GM23248 (cell line): Measurements from ENCODE around the gene FADS6. TPM values are rescaled to one million over a fixed set of nuclear protein-coding genes. Genes with fewer than 3 reads are reported as not detected.

Experiments
- DNase-seq: peaks from one replicate; pipeline ENCODE4 v3.0.0-alpha.2; 2015
- H2AFZ ChIP-seq: fragments of 200-600 bp; sonication (generic); 2 replicates; pipeline ENCODE4 v1.6.1; 2016; ENCODE audit warnings: antibody characterized with exemption
- H3F3A ChIP-seq: fragments of 200-600 bp; sonication (generic); 2 replicates; pipeline ENCODE4 v1.6.1; 2016; ENCODE audit warnings: mild to moderate bottlenecking, antibody characterized with exemption, mixed run types; ENCODE audit not compliant: insufficient read depth
- H3K27ac ChIP-seq: fragments of 200-600 bp; sonication (generic); 2 replicates; pipeline ENCODE4 v1.5.1; 2016; ENCODE audit warnings: mild to moderate bottlenecking
- H3K27me3 ChIP-seq: fragments of 200-600 bp; sonication (generic); replicated peaks from 2 replicates; pipeline ENCODE4 v1.6.1; 2016; ENCODE audit warnings: mild to moderate bottlenecking; ENCODE audit not compliant: insufficient read depth
- H3K36me3 ChIP-seq: fragments of 200-600 bp; sonication (generic); 2 replicates; pipeline ENCODE4 v1.6.1; 2016; ENCODE audit warnings: low read depth, mild to moderate bottlenecking
- H3K4me1 ChIP-seq: fragments of 200-600 bp; sonication (generic); 2 replicates; pipeline ENCODE4 v1.6.1; 2016; ENCODE audit warnings: mild to moderate bottlenecking; ENCODE audit not compliant: insufficient read depth
- H3K4me2 ChIP-seq: fragments of 200-600 bp; sonication (generic); one replicate; pipeline ENCODE4 v1.6.1; 2016; ENCODE audit warnings: mild to moderate bottlenecking; ENCODE audit not compliant: unreplicated experiment
- H3K4me3 ChIP-seq: fragments of 200-600 bp; sonication (generic); 2 replicates; pipeline ENCODE4 v1.5.1; 2016; ENCODE audit warnings: mild to moderate bottlenecking
- H3K79me2 ChIP-seq: fragments of 200-600 bp; sonication (generic); 2 replicates; pipeline ENCODE4 v1.6.1; 2016; ENCODE audit warnings: mild to moderate bottlenecking; ENCODE audit not compliant: insufficient read depth
- H3K9ac ChIP-seq: fragments of 200-600 bp; sonication (generic); 2 replicates; pipeline ENCODE4 v1.6.1; 2016; ENCODE audit warnings: mild to moderate bottlenecking
- H3K9me2 ChIP-seq: fragments of 200-600 bp; sonication (generic); 2 replicates; pipeline ENCODE4 v1.6.1; 2016; ENCODE audit warnings: mixed run types, mild to moderate bottlenecking, moderate library complexity; ENCODE audit not compliant: insufficient read depth
- H3K9me3 ChIP-seq: fragments of 200-600 bp; sonication (generic); one replicate; pipeline ENCODE4 v1.6.1; 2017; ENCODE audit warnings: low read depth
- H4K20me1 ChIP-seq: fragments of 200-600 bp; sonication (generic); 2 replicates; pipeline ENCODE4 v1.6.0; 2016; ENCODE audit not compliant: insufficient read depth
- EZH2 ChIP-seq: fragments of 200-600 bp; sonication (generic); IDR thresholded peaks from 2 replicates; pipeline ENCODE4 v1.6.1; 2018; ENCODE audit warnings: antibody characterized with exemption, mild to moderate bottlenecking; ENCODE audit not compliant: insufficient read depth, poor library complexity, severe bottlenecking
- EZH2phosphoT487 ChIP-seq: fragments of 200-600 bp; sonication (generic); IDR thresholded peaks from 2 replicates; pipeline ENCODE4 v1.6.1; 2018; ENCODE audit warnings: antibody characterized with exemption, moderate library complexity, mild to moderate bottlenecking, low read depth; ENCODE audit not compliant: insufficient read depth
- WGBS, 2 experiments: methylation state at CpG; one replicate each; pipeline ENCODE4 v1.1.6; 2015 to 2017; ENCODE audit warnings: low lambda C conversion rate in 2 of 2, low coverage in 1 of 2; ENCODE audit errors: missing lambda C conversion rate in 2 of 2; 5-methylcytosine and 5-hydroxymethylcytosine counted together
- in situ Hi-C: fragments of 300-500 bp; cut with MboI; formaldehyde crosslinking; loops from 2 replicates; pipeline ENCODE4 v1.15.0; 2020
- polyA plus RNA-seq: library from polyadenylated mRNA; unstranded; fragments of >200 nt; fragmentation: Nextera tagmentation; extraction: Ambion mirVana; gene quantifications from 2 replicates; pipeline ENCODE4 v1.2.1, GENCODE V29; 2016
- total RNA-seq: library from RNA; depleted of rRNA; stranded (reverse); fragments of >200 nt; shearing (Covaris generic); gene quantifications from 2 replicates; pipeline ENCODE4 v1.2.3, GENCODE V29; 2014

Gene FADS6
- total and polyA plus RNA-seq, 2 experiments from 2014 or later: not detected

- Histone ChIP-seq H3K4me1 (no peaks in the 10 kb centered on the region), H3K27me3 (peaks cover 69% of the 10 kb centered on the region), H3K9me2 (no peaks in the 10 kb centered on the region), H3K27ac (no peak overlapping the region), H3F3A (no peaks in the 10 kb centered on the region), H3K4me2 (no peak overlapping the region), H3K36me3 (no peaks in the 10 kb centered on the region), H4K20me1 (no peaks in the 10 kb centered on the region), H3K9me3 (no peaks in the 10 kb centered on the region), H3K4me3 (no peak overlapping the region), H3K79me2 (no peaks in the 10 kb centered on the region), H3K9ac (no peak overlapping the region), H2AFZ (no peak overlapping the region)
- WGBS, 2 experiments: 47 to 51% methylated on average over 12 of the region's 12 CpGs
- TF ChIP-seq EZH2: peak; percentile 78
- no peak for TF ChIP-seq EZH2phosphoT487
- in situ Hi-C loops: no loop called here
- DNase-seq: no peak
Observed at GRCh38 chr17:74858672-74859458, 34.6 kb downstream of the FADS6 start.

- H3K4me2 ChIP-seq: no peak overlapping the region
- in situ Hi-C loops: no loop called here
Observed at GRCh38 chr17:74857191-74857590, 36.2 kb downstream of the FADS6 start.

GRCh38 chr17:74856112-74856511 is 37.3 kb downstream of the FADS6 start:
- no peaks in the 10 kb centered on the region for H3K36me3 ChIP-seq
- H3K9me2 ChIP-seq: no peaks in the 10 kb centered on the region
- 49 to 55% methylated on average over 7 of the region's 7 CpGs for WGBS, 2 experiments
- no peaks in the 10 kb centered on the region for H4K20me1 ChIP-seq
- no peaks in the 10 kb centered on the region for H3K4me1 ChIP-seq
- in situ Hi-C loops: no loop called here
- DNase-seq: no peak
- no peaks in the 10 kb centered on the region for H3K9me3 ChIP-seq
- no peak overlapping the region for H3K4me3 ChIP-seq
- no peak overlapping the region for H3K9ac ChIP-seq
- TF ChIP-seq EZH2phosphoT487 (no peak), EZH2 (no peak)
- peaks cover 90% of the 10 kb centered on the region for H3K27me3 ChIP-seq
- no peak overlapping the region for H3K4me2 ChIP-seq
- H3F3A ChIP-seq: no peaks in the 10 kb centered on the region
- H3K79me2 ChIP-seq: no peaks in the 10 kb centered on the region
- no peak overlapping the region for H3K27ac ChIP-seq
- H2AFZ ChIP-seq: no peak overlapping the region

More at GRCh38 chr17:74857191-74857590, 36.2 kb downstream of the FADS6 start:
- no peaks in the 10 kb centered on the region for H3F3A ChIP-seq
- no peak overlapping the region for H3K4me3 ChIP-seq
- H3K9ac ChIP-seq: no peak overlapping the region
- 56 to 64% methylated on average over 4 of the region's 4 CpGs for WGBS, 2 experiments
- no peaks in the 10 kb centered on the region for H3K4me1 ChIP-seq
- no peaks in the 10 kb centered on the region for H3K9me3 ChIP-seq
- no peak for DNase-seq
- no peaks in the 10 kb centered on the region for H3K9me2 ChIP-seq
- no peak overlapping the region for H2AFZ ChIP-seq
- no peak overlapping the region for H3K27ac ChIP-seq
- no peaks in the 10 kb centered on the region for H3K36me3 ChIP-seq
- peaks cover 85% of the 10 kb centered on the region for H3K27me3 ChIP-seq
- TF ChIP-seq EZH2phosphoT487 (no peak), EZH2 (no peak)
- H3K79me2 ChIP-seq: no peaks in the 10 kb centered on the region
- H4K20me1 ChIP-seq: no peaks in the 10 kb centered on the region

- TF ChIP-seq EZH2 (no peak), EZH2phosphoT487 (no peak)
- in situ Hi-C loops: no loop called here
- H3K4me1 ChIP-seq: no peaks in the 10 kb centered on the region
Observed at GRCh38 chr17:74855323-74855722, 38.1 kb downstream of the FADS6 start.

More at GRCh38 chr17:74855323-74855722, 38.1 kb downstream of the FADS6 start:
- no peak overlapping the region for H3K9ac ChIP-seq
- no peak for DNase-seq
- H3K4me3 ChIP-seq: no peak overlapping the region
- no peaks in the 10 kb centered on the region for H3K9me2 ChIP-seq
- H3K4me2 ChIP-seq: no peak overlapping the region
- H3K27me3 ChIP-seq: peaks cover 87% of the 10 kb centered on the region
- no peak overlapping the region for H2AFZ ChIP-seq
- 49 to 60% methylated on average over 4 of the region's 4 CpGs for WGBS, 2 experiments
- no peaks in the 10 kb centered on the region for H3K9me3 ChIP-seq
- H4K20me1 ChIP-seq: no peaks in the 10 kb centered on the region
- no peaks in the 10 kb centered on the region for H3F3A ChIP-seq
- H3K36me3 ChIP-seq: no peaks in the 10 kb centered on the region
- H3K27ac ChIP-seq: no peak overlapping the region
- no peaks in the 10 kb centered on the region for H3K79me2 ChIP-seq
